ENCODE measurements around the gene NADK2. TPM values are rescaled to one million over a fixed set of nuclear protein-coding genes. Genes with fewer than 3 reads are reported as not detected.

The NADK2 gene
- total and polyA plus RNA-seq, 9 of the 15 experiments (the other 6 are each of a cell fraction or from before 2014, with no cell fraction given) = 10.6 to 41.0 (median 24.0) TPM

GRCh38 chr5:36279054-36279698 is 37.5 kb upstream of the NADK2 start (continued):
- TF ChIP-seq E2F8 (IDR thresholded peaks at IDR 0.05; ENCODE audit: low read depth, partially characterized antibody) (no peak), EGR1 (conservative IDR thresholded peaks at IDR 0.05) (no peak)
- TF ChIP-seq, protein P1, sequence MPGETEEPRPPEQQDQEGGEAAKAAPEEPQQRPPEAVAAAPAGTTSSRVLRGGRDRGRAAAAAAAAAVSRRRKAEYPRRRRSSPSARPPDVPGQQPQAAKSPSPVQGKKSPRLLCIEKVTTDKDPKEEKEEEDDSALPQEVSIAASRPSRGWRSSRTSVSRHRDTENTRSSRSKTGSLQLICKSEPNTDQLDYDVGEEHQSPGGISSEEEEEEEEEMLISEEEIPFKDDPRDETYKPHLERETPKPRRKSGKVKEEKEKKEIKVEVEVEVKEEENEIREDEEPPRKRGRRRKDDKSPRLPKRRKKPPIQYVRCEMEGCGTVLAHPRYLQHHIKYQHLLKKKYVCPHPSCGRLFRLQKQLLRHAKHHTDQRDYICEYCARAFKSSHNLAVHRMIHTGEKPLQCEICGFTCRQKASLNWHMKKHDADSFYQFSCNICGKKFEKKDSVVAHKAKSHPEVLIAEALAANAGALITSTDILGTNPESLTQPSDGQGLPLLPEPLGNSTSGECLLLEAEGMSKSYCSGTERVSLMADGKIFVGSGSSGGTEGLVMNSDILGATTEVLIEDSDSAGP (CRISPR knock-in tag; IDR thresholded peaks at IDR 0.05) = no peak

- no peak overlapping the region for H3K27ac ChIP-seq (ENCODE audit: extremely low read depth, low read depth, low read length)
- H3K4me3 ChIP-seq = no peak overlapping the region
- no peaks in the 10 kb centered on the region for H4K20me1 ChIP-seq (replicated peaks; ENCODE audit: control insufficient read depth, insufficient read depth, low read length)
- BruUV-seq (replicated peaks) = no TSS peak
- no peaks in the 10 kb centered on the region for H3K79me2 ChIP-seq (ENCODE audit: control insufficient read depth, insufficient read depth, low read length)
- no peaks in the 10 kb centered on the region for H3K9me1 ChIP-seq (ENCODE audit: control insufficient read depth, insufficient read depth, low read length)
- H3K9me3 ChIP-seq (replicated peaks; ENCODE audit: control insufficient read depth, insufficient read depth, low read depth, low read length) = no peaks in the 10 kb centered on the region
- in situ Hi-C loops (cut with MboI) (no loop called here), intact Hi-C loops (cut with micrococcal nuclease) (no loop called here)
- H3K27me3 ChIP-seq (ENCODE audit: control insufficient read depth in 2 of 2, insufficient read depth in 2 of 2, low read length in 2 of 2) = peaks cover 0 to 2% of the 10 kb centered on the region in 2 experiments; a peak in 1 of 5 replicates
- H3K9ac ChIP-seq (ENCODE audit: insufficient read depth in 1 of 2, low read depth in 2 of 2, low read length in 2 of 2) = no peak overlapping the region
- no peak for DNase-seq (ENCODE audit: extremely low read depth in 1 of 4, low spot score in 3 of 4)
- ATAC-seq = no peak
- POLR2A ChIA-PET = interaction anchor here (0.6 to 1.1 kb wide), 4 partner anchors 9 to 1184 kb away, joined by 3 to 4 read pairs (median 4); no protein-coding TSS in a partner anchor
- no peak overlapping the region for H3K4me2 ChIP-seq (ENCODE audit: insufficient read depth, low read length)
- WGBS (ENCODE audit: insufficient coverage, low coverage, missing lambda C conversion rate) = 0% methylated on average over 5 of the region's 5 CpGs
- H3K4me1 ChIP-seq (replicated peaks in 1 of 2; ENCODE audit: control insufficient read depth in 2 of 2, insufficient read depth in 2 of 2, low read length in 2 of 2) = no peaks in the 10 kb centered on the region
- no peaks in the 10 kb centered on the region for H3K36me3 ChIP-seq (ENCODE audit: control insufficient read depth, insufficient read depth, low read length)
- no peak for TF ChIP-seq PRMT5 (CRISPR knock-in tag; IDR thresholded peaks at IDR 0.05)
- no peak for TF ChIP-seq CCNT2 (IDR thresholded peaks at IDR 0.05; ENCODE audit: borderline replicate concordance, extremely low read depth, insufficient read length, low read depth, low read length)
- TF ChIP-seq HNRNPK (IDR thresholded peaks at IDR 0.05; ENCODE audit: low read depth, low read length, poor library complexity, severe bottlenecking) = no peak
- TF ChIP-seq ZNF23 (CRISPR knock-in tag; IDR thresholded peaks at IDR 0.05) = no peak
- TF ChIP-seq ZNF445 (CRISPR knock-in tag; IDR thresholded peaks at IDR 0.05; ENCODE audit: low read depth) = no peak
- TF ChIP-seq CHD2 (IDR thresholded peaks at IDR 0.05; ENCODE audit: low read depth, low read length) = peak; percentile 65; the same call in 1 of the 2 replicates
- FAIRE-seq = no peak
- H2AFZ ChIP-seq (ENCODE audit: low read depth, low read length) = no peak overlapping the region
- CTCF ChIA-PET (ENCODE audit: low intra/inter-chr PET ratio) = no interaction called here
These were observed 35.9 kb upstream of the NADK2 start for GRCh38 chr5:36277521-36278176.

Data from K562 (cell line).